RWPE2 (cell line): ENCODE results near the gene FRZB.

Source experiments
- ATAC-seq: fragments of 200-7000 bp; cut with Tn5 transposase; 3 replicates; pipeline ENCODE4 v1.9.1; 2021; ENCODE audit warnings: low read depth
- DNase-seq: peaks from one replicate; pipeline ENCODE4 v3.0.0-alpha.2; 2020; ENCODE audit warnings: low spot score
- H3K27ac ChIP-seq: fragments of 450-650 bp; 2 replicates; pipeline ENCODE4 v1.5.1; 2017; ENCODE audit warnings: mild to moderate bottlenecking; ENCODE audit not compliant: poor library complexity, severe bottlenecking
- H3K27me3 ChIP-seq: fragments of 250-450 bp; sonication (Bioruptor Pico); 2 replicates; pipeline ENCODE4 v1.5.1; 2021; ENCODE audit warnings: mild to moderate bottlenecking, moderate library complexity; ENCODE audit not compliant: insufficient read depth, poor library complexity, severe bottlenecking
- H3K36me3 ChIP-seq: fragments of 250-450 bp; sonication (Bioruptor Pico); 2 replicates; pipeline ENCODE4 v1.5.1; 2020; ENCODE audit warnings: low read depth, mild to moderate bottlenecking, moderate library complexity
- H3K4me1 ChIP-seq: fragments of 250-450 bp; sonication (Bioruptor Pico); 2 replicates; pipeline ENCODE4 v1.5.1; 2021; ENCODE audit warnings: mild to moderate bottlenecking, moderate library complexity; ENCODE audit not compliant: insufficient read depth, poor library complexity, severe bottlenecking
- H3K4me3 ChIP-seq: fragments of 250-450 bp; sonication (Bioruptor Pico); 2 replicates; pipeline ENCODE4 v1.5.1; 2021; ENCODE audit warnings: mild to moderate bottlenecking, moderate library complexity; ENCODE audit not compliant: severe bottlenecking
- H3K9me3 ChIP-seq: fragments of 250-450 bp; sonication (Bioruptor Pico); 2 replicates; pipeline ENCODE4 v1.5.1; 2021; ENCODE audit warnings: mild to moderate bottlenecking, moderate library complexity; ENCODE audit not compliant: severe bottlenecking
- CTCF ChIP-seq: fragments of 450-650 bp; IDR thresholded peaks from one replicate; pipeline ENCODE4 v1.5.1; 2017; ENCODE audit warnings: mild to moderate bottlenecking, moderate library complexity; ENCODE audit not compliant: poor library complexity, severe bottlenecking

Gene FRZB

GRCh38 chr2:182890773-182891378 is 24.4 kb upstream of the FRZB start:
- Histone ChIP-seq H3K4me1 (no peaks in the 10 kb centered on the region), H3K27me3 (no peaks in the 10 kb centered on the region), H3K27ac (no peak overlapping the region), H3K36me3 (no peaks in the 10 kb centered on the region), H3K4me3 (no peak overlapping the region), H3K9me3 (no peaks in the 10 kb centered on the region)
- ATAC-seq (no peak), DNase-seq (no peak)
- no peak for TF ChIP-seq CTCF

- no peak for DNase-seq
- H3K4me1 ChIP-seq = no peaks in the 10 kb centered on the region
- H3K4me3 ChIP-seq = no peak overlapping the region
- H3K27me3 ChIP-seq = no peaks in the 10 kb centered on the region
- no peak overlapping the region for H3K27ac ChIP-seq
- H3K36me3 ChIP-seq = no peaks in the 10 kb centered on the region
- no peak for ATAC-seq
- no peak for TF ChIP-seq CTCF
- H3K9me3 ChIP-seq = no peaks in the 10 kb centered on the region
Measured at GRCh38 chr2:182890305-182890704, 23.9 kb upstream of the FRZB start.

GRCh38 chr2:182887753-182888415 is 21.4 kb upstream of the FRZB start:
- Histone ChIP-seq H3K4me3 (no peak overlapping the region), H3K9me3 (no peaks in the 10 kb centered on the region), H3K4me1 (no peaks in the 10 kb centered on the region), H3K36me3 (no peaks in the 10 kb centered on the region), H3K27ac (no peak overlapping the region), H3K27me3 (no peaks in the 10 kb centered on the region)
- no peak for DNase-seq
- TF ChIP-seq CTCF = no peak
- no peak for ATAC-seq

GRCh38 chr2:182887093-182887492 is 20.7 kb upstream of the FRZB start:
- no peaks in the 10 kb centered on the region for H3K4me1 ChIP-seq
- H3K4me3 ChIP-seq = no peak overlapping the region
- no peak for TF ChIP-seq CTCF
- ATAC-seq (no peak), DNase-seq (no peak)
- H3K27ac ChIP-seq = no peak overlapping the region
- no peaks in the 10 kb centered on the region for H3K27me3 ChIP-seq
- no peaks in the 10 kb centered on the region for H3K36me3 ChIP-seq
- H3K9me3 ChIP-seq = no peaks in the 10 kb centered on the region

GRCh38 chr2:182885771-182886170 is 19.3 kb upstream of the FRZB start:
- Histone ChIP-seq H3K36me3 (no peaks in the 10 kb centered on the region), H3K9me3 (no peaks in the 10 kb centered on the region), H3K27ac (no peak overlapping the region), H3K4me1 (no peaks in the 10 kb centered on the region), H3K4me3 (no peak overlapping the region), H3K27me3 (no peaks in the 10 kb centered on the region)
- DNase-seq = no peak
- ATAC-seq = no peak
- TF ChIP-seq CTCF = no peak
